Activated CD8-positive, alpha-beta memory T cell treated with anti-CD3 and anti-CD28 coated beads, Interleukin-2, amount 50 U/mL, for 48 hours (primary cell): Measurements from ENCODE around the gene BSPRY.
"Not testable (repeated sequence)": the region's sequence is repeated elsewhere in the genome, so short reads cannot be mapped to it uniquely, and the experiment has no call there.

Experiments used
- DNase-seq: peaks from one replicate; pipeline ENCODE4 v3.0.0-alpha.2; 2020

BSPRY gene

DNA sequence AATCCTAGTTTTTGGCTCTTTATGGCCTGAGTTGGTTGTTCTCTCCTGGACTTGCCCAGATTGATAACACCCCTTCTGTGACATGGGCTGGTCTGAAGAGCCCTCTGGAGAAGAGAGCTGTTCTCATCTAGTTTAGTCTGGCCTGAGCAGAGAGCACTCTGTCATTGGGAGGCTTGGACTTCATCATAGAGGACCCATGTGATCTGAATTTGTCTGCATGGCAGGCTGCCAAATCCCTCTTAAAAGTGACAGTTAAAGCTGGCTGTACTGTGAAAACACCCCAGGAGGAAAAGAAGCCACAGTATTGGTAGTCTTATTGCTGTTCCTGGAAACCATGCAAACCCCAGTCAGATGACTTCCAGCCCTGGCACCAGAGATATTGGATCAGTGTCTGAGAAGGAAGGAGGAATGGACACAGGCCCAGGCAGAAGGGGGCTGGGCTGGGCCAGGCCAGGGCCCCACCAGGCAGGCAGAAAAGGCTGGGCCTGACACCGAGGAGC, 5.6 kb upstream of the BSPRY start:
- no peak for DNase-seq

GRCh38 chr9:113345190-113345589, 4.2 kb upstream of the BSPRY start:
- no peak for DNase-seq

GRCh38 chr9:113345671-113346070, 3.7 kb upstream of the BSPRY start:
- no peak for DNase-seq

GRCh38 chr9:113348437-113348836, 904 bp upstream of the BSPRY start:
- DNase-seq: no peak

DNA sequence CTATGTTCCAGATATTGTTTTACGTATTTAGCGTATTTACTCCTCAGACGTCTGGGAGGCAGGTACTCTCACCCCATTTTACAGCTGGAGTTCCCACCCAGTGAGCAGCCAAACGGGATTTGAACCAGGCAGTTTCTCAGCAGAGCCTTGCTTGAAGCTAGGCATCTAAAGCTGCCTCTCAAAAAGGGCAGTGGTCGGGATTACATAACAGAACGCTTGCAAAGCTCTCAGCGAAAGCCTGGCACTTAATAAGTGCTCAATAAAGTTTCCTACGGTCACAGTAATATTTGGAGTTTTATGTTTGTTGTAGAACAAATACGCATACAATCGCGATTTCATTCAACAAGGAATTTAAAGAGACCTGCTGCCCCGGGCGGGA, 286 bp upstream of the BSPRY start:
- no peak for DNase-seq

DNA sequence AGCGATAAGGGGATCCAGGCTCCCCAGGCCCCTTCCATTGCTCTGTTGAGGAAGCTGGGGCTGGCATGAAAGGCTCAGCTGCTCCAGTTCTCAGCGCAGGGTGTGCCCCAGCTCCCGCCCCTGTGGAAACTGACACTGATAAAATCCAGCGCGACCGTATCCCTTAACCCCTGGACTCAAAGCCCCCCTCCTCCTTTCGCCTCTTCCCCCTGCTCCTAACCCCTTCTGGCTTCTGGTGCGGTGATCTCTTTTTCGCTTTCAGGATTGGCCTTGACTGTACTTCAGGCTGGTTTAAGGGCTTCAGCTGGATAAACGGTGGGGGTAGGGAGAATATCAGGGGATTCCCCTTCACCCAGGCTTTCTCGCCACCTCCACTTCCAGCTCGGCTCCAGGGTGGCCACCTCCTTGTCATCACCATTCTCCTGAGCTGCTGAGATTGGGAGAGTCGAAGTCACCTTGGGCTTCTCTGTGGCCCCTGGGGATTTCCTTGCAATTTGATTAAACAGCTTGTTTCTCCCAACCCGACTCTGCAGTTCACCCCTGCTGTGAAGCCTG, 843 bp downstream of the BSPRY start:
- DNase-seq: no peak

- DNase-seq: no peak
These were observed 1.6 kb downstream of the BSPRY start for GRCh38 chr9:113350937-113351336.

DNA sequence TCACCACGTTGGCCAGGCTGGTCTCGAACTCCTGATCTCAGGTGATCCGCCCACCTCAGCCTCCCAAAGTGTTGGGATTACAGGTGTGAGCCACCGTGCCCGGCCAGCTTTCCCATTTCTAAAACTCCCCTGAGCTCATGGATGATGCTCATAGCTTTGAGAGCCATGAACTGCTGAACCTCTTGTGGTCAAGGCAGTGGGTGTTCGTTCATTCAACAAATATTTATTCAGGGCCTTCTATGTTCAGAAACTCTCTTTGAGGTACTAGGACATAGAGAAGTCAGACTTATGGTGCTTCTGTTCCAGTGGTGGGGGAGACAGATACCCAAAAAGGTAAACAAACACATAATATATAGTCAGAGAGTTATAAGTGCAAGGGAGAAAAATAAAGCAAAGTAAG, 2.7 kb downstream of the BSPRY start:
- no peak for DNase-seq

DNA sequence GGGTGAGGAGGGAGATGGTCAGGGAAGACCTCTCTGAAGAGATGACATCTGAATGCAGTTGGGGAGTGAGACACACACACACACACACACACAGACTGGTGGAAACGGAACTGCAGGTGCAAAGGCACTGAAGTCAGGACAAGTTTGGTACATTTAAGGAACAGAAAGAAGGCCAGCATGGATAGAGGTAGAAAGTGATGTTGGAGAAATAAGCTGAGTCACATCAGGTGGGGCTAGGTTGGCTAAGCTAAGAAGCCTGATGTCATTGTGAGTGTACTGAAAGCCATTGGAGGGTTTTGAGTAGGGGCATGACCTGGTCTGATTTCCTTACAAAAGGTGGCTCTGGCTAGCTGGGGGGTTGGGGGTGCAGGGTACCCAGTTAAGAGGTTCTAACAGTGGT, 3.1 kb downstream of the BSPRY start:
- no peak for DNase-seq

GRCh38 chr9:113355040-113355596, 5.8 kb downstream of the BSPRY start:
- DNase-seq: no peak

GRCh38 chr9:113356686-113357292, 7.4 kb downstream of the BSPRY start:
- DNase-seq: no peak

GRCh38 chr9:113359385-113359784, 10.0 kb downstream of the BSPRY start:
- DNase-seq: no peak

- no peak for DNase-seq
These were observed 11.0 kb downstream of the BSPRY start for GRCh38 chr9:113360242-113360842.

GRCh38 chr9:113361304-113362018, 12.1 kb downstream of the BSPRY start:
- no peak for DNase-seq

GRCh38 chr9:113363336-113363735, 14.0 kb downstream of the BSPRY start:
- no peak for DNase-seq

- no peak for DNase-seq
These were observed 15.6 kb downstream of the BSPRY start for GRCh38 chr9:113364951-113365350.

- not testable (repeated sequence) for DNase-seq
These were observed 16.3 kb downstream of the BSPRY start for GRCh38 chr9:113365652-113366051.

GRCh38 chr9:113368348-113368981, 19.1 kb downstream of the BSPRY start:
- DNase-seq: no peak

DNA sequence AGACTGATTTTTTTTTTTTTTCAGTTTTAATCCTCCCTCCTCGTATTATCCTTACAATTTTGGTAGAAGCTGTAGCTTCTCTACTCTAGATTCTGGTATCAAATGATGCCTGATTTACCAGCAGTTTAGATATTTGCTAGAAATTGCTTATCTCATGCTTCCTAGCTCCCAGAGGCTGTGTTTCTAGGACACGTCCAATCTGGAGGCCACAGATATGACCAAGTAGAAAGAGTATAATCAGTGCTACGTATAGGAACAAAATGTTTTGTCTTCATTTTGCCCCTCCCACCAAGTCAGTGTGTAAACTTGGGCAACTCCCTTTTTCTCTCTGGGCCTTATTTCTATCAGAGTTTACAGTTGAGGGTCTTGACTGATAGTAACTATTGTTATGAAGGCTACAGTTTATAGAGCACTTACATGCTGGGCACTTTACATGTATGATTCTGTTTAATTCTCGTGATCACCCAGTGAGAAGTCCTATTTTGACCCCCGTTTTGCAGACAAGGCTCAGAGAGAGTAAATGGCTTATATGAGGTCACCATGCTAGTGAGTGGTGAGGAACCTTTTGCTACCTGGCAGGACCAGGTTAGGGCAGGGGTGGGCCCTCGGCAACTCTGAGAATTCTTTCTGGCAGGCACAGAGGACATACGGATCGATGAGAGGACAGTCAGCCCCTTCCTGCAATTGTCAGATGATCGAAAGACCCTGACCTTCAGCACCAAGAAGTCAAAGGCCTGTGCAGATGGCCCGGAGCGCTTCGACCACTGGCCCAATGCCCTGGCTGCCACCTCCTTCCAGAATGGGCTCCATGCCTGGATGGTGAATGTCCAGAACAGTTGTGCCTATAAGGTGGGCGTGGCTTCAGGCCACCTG, 19.9 kb downstream of the BSPRY start:
- no peak for DNase-seq

DNA sequence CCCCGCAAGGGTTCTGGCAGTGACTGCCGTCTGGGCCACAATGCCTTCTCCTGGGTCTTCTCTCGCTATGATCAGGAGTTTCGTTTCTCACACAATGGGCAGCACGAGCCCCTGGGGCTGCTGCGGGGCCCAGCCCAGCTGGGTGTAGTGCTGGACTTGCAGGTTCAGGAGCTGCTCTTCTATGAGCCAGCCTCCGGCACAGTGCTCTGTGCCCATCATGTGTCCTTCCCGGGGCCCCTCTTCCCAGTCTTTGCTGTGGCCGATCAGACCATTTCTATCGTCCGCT, 20.5 kb downstream of the BSPRY start:
- DNase-seq: no peak

GRCh38 chr9:113370806-113371325, 21.5 kb downstream of the BSPRY start:
- no peak for DNase-seq

DNA sequence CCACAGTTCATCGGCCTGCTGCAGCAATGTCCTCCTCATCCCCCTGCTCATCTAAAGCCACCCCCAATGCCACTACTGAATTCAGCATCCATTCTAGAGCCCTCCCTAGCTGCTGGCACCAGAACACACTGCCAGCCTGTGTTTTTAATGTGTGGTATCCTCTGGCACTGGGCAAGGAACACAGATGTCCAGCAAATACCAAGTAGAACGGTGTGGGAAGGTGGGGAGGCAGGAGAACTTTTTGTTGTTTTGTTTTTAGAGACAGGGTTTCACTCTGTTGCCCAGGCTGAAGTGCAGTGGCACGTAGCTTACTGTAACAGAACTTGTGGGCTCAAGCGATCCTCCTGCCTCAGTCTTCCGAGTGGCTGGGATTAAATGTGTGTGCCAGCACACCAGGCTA, 22.7 kb downstream of the BSPRY start:
- DNase-seq: no peak
